ENCODE results near the gene ITPR1. TPM values are rescaled to one million over a fixed set of nuclear protein-coding genes. Genes with fewer than 3 reads are reported as not detected.

The ITPR1 gene
- total RNA-seq, 1 donor from 2014 or later: 53.1 TPM

- DNase-seq (ENCODE audit: low spot score): no peak
- H3K27me3 Mint-ChIP-seq (ENCODE audit: unreplicated experiment): peaks cover 7% of the 10 kb centered on the region
- peaks cover 4% of the 10 kb centered on the region for H3K4me1 Mint-ChIP-seq (ENCODE audit: unreplicated experiment)
- H3K36me3 Mint-ChIP-seq (ENCODE audit: low read depth, unreplicated experiment): peaks cover 48% of the 10 kb centered on the region
- no peak overlapping the region for H3K4me3 Mint-ChIP-seq (ENCODE audit: unreplicated experiment)
- peaks cover 1% of the 10 kb centered on the region for H3K9me3 Mint-ChIP-seq (ENCODE audit: unreplicated experiment)
- no peak overlapping the region for H3K27ac Mint-ChIP-seq (ENCODE audit: unreplicated experiment)
- TF ChIP-seq, protein P1, sequence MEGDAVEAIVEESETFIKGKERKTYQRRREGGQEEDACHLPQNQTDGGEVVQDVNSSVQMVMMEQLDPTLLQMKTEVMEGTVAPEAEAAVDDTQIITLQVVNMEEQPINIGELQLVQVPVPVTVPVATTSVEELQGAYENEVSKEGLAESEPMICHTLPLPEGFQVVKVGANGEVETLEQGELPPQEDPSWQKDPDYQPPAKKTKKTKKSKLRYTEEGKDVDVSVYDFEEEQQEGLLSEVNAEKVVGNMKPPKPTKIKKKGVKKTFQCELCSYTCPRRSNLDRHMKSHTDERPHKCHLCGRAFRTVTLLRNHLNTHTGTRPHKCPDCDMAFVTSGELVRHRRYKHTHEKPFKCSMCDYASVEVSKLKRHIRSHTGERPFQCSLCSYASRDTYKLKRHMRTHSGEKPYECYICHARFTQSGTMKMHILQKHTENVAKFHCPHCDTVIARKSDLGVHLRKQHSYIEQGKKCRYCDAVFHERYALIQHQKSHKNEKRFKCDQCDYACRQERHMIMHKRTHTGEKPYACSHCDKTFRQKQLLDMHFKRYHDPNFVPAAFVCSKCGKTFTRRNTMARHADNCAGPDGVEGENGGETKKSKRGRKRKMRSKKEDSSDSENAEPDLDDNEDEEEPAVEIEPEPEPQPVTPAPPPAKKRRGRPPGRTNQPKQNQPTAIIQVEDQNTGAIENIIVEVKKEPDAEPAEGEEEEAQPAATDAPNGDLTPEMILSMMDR (IDR thresholded peaks at IDR 0.05; ENCODE audit: unreplicated experiment): no peak
These were observed 329.4 kb downstream of the ITPR1 start for GRCh38 chr3:4822568-4822967.

GRCh38 chr3:4823385-4823784 is 330.2 kb downstream of the ITPR1 start:
- peaks cover 39% of the 10 kb centered on the region for H3K36me3 Mint-ChIP-seq (ENCODE audit: low read depth, unreplicated experiment)
- TF ChIP-seq, protein P1 (IDR thresholded peaks at IDR 0.05; ENCODE audit: unreplicated experiment): no peak
- no peak overlapping the region for H3K4me3 Mint-ChIP-seq (ENCODE audit: unreplicated experiment)
- H3K4me1 Mint-ChIP-seq (ENCODE audit: unreplicated experiment): peaks cover 4% of the 10 kb centered on the region
- DNase-seq (ENCODE audit: low spot score): no peak
- peaks cover 7% of the 10 kb centered on the region for H3K27me3 Mint-ChIP-seq (ENCODE audit: unreplicated experiment)
- H3K9me3 Mint-ChIP-seq (ENCODE audit: unreplicated experiment): no peaks in the 10 kb centered on the region
- H3K27ac Mint-ChIP-seq (ENCODE audit: unreplicated experiment): no peak overlapping the region

GRCh38 chr3:4823986-4824925 is 331.1 kb downstream of the ITPR1 start:
- H3K36me3 Mint-ChIP-seq (ENCODE audit: low read depth, unreplicated experiment): peaks cover 34% of the 10 kb centered on the region
- no peak overlapping the region for H3K27ac Mint-ChIP-seq (ENCODE audit: unreplicated experiment)
- no peak overlapping the region for H3K4me3 Mint-ChIP-seq (ENCODE audit: unreplicated experiment)
- TF ChIP-seq, protein P1 (IDR thresholded peaks at IDR 0.05; ENCODE audit: unreplicated experiment): no peak
- peaks cover 4% of the 10 kb centered on the region for H3K4me1 Mint-ChIP-seq (ENCODE audit: unreplicated experiment)
- no peaks in the 10 kb centered on the region for H3K9me3 Mint-ChIP-seq (ENCODE audit: unreplicated experiment)
- no peak for DNase-seq (ENCODE audit: low spot score)
- peaks cover 7% of the 10 kb centered on the region for H3K27me3 Mint-ChIP-seq (ENCODE audit: unreplicated experiment)

DNA sequence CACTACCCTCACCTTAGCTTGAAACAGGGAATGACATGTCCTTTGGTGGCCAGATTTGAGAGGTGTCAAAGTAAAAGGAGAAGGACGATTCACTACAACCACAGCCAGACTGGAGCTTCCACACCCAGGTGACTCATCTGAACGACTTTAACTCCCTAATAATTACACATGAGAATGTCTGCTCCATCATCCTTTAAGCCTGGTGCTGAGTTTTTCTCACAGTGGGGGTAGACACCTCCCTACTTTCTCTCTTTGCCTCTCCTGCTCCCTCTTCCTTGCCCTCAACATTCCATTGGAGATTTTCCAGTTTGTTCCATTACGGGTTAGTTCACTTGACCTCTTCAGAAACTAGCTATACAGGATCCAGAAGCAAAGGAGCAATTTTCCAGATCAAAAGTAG is 331.8 kb downstream of the ITPR1 start:
- peaks cover 27% of the 10 kb centered on the region for H3K36me3 Mint-ChIP-seq (ENCODE audit: low read depth, unreplicated experiment)
- TF ChIP-seq, protein P1 (IDR thresholded peaks at IDR 0.05; ENCODE audit: unreplicated experiment): no peak
- no peaks in the 10 kb centered on the region for H3K9me3 Mint-ChIP-seq (ENCODE audit: unreplicated experiment)
- no peak overlapping the region for H3K4me3 Mint-ChIP-seq (ENCODE audit: unreplicated experiment)
- DNase-seq (ENCODE audit: low spot score): no peak
- H3K27ac Mint-ChIP-seq (ENCODE audit: unreplicated experiment): no peak overlapping the region
- peaks cover 4% of the 10 kb centered on the region for H3K4me1 Mint-ChIP-seq (ENCODE audit: unreplicated experiment)
- H3K27me3 Mint-ChIP-seq (ENCODE audit: unreplicated experiment): peaks cover 7% of the 10 kb centered on the region
